K562 (cell line): Measurements from ENCODE around the gene ZNF667. TPM values are rescaled to one million over a fixed set of nuclear protein-coding genes. Genes with fewer than 3 reads are reported as not detected.

ENCODE experiments used
- ATAC-seq: fragments of 200-7000 bp; cut with Tn5 transposase; 3 replicates; pipeline ENCODE4 v1.9.1; 2020; ENCODE audit warnings: moderate library complexity
- BruUV-seq: library from RNA; stranded (reverse); fragments of 400-500 nt; replicated peaks from 2 replicates; lab custom pipeline; 2021; lab: Mats Ljungman, UMichigan
- CTCF ChIA-PET: fragments of 300-600 bp; formaldehyde crosslinking; extraction: SDS; loops from one replicate; lab custom pipeline; 2021; ENCODE audit warnings: low intra/inter-chr PET ratio; lab: Yijun Ruan, JAX
- POLR2A ChIA-PET: fragments of 300-600, 350-650 bp; sonication (Branson Sonifier 250); formaldehyde crosslinking; extraction: SDS; loops from one replicate; lab custom pipeline; 2021; ENCODE audit warnings: antibody characterized with exemption, inconsistent platforms; lab: Yijun Ruan, JAX
- DNase-seq, 4 experiments: peaks; one replicate each; pipeline versions ENCODE4 v3.0.0 to v3.0.0-alpha.2; 2011 to 2018; ENCODE audit warnings: low spot score in 3 of 4, mixed read lengths in 3 of 4; ENCODE audit errors: extremely low read depth in 1 of 4
- FAIRE-seq: peaks from 2 replicates; lab custom pipeline; 2011; peaks lifted over from hg19 to GRCh38; lab: Jason Lieb, UNC
- H2AFZ ChIP-seq: 2 replicates; pipeline ENCODE4 v1.6.0; 2011; ENCODE audit warnings: low read depth, low read length, control low read depth, inconsistent platforms
- H3K27ac ChIP-seq: fragments of 200-600 bp; 3 replicates; pipeline ENCODE4 v1.8.0; 2011; ENCODE audit warnings: low read depth, mild to moderate bottlenecking, control low read depth, inconsistent platforms, low read length, moderate library complexity, mixed read lengths; ENCODE audit errors: extremely low read depth
- H3K27me3 ChIP-seq, 2 experiments: fragments of 300-600 bp in 1 of 2; 2 replicates in 1 of 2; 3 replicates in 1 of 2; pipeline versions ENCODE4 v1.6.0 to v1.8.0; 2011; ENCODE audit warnings: inconsistent platforms in 2 of 2, low read length in 2 of 2, mild to moderate bottlenecking in 1 of 2, mixed read lengths in 1 of 2, moderate library complexity in 1 of 2; ENCODE audit not compliant: control insufficient read depth in 2 of 2, insufficient read depth in 2 of 2
- H3K36me3 ChIP-seq: fragments of 300-600 bp; 3 replicates; pipeline ENCODE4 v1.8.0; 2011; ENCODE audit warnings: mild to moderate bottlenecking, low read length, inconsistent platforms; ENCODE audit not compliant: control insufficient read depth, insufficient read depth
- H3K4me1 ChIP-seq, 2 experiments: fragments of 200-600 bp in 1 of 2; replicated peaks in 1 of 2; 2 replicates in 1 of 2; 3 replicates in 1 of 2; pipeline versions ENCODE4 v1.5.1 to v1.8.0; 2011; ENCODE audit warnings: inconsistent platforms in 2 of 2, low read length in 2 of 2, mild to moderate bottlenecking in 1 of 2, mixed read lengths in 1 of 2, moderate library complexity in 1 of 2; ENCODE audit not compliant: control insufficient read depth in 2 of 2, insufficient read depth in 2 of 2
- H3K4me2 ChIP-seq: 2 replicates; pipeline ENCODE4 v1.6.1; 2011; ENCODE audit warnings: low read length, control low read depth, inconsistent platforms, mixed read lengths; ENCODE audit not compliant: insufficient read depth
- H3K4me3 ChIP-seq: fragments of 200-600 bp; sonication (generic), shearing (Covaris generic); 2 replicates; pipeline ENCODE4 v1.5.1; 2016; ENCODE audit warnings: control low read depth, inconsistent platforms
- H3K79me2 ChIP-seq: fragments of 200-600 bp; 3 replicates; pipeline ENCODE4 v1.8.0; 2011; ENCODE audit warnings: low read length, inconsistent platforms; ENCODE audit not compliant: control insufficient read depth, insufficient read depth
- H3K9ac ChIP-seq, 2 experiments: 2 replicates each; pipeline versions ENCODE4 v1.6.0 to v1.6.1; 2011; ENCODE audit warnings: low read depth in 2 of 2, low read length in 2 of 2, control low read depth in 1 of 2, inconsistent platforms in 1 of 2, mild to moderate bottlenecking in 1 of 2, mixed read lengths in 1 of 2; ENCODE audit not compliant: insufficient read depth in 1 of 2
- H3K9me1 ChIP-seq: one replicate; pipeline ENCODE4 v1.6.0; 2011; ENCODE audit warnings: inconsistent platforms, mild to moderate bottlenecking, low read length, moderate library complexity; ENCODE audit not compliant: control insufficient read depth, insufficient read depth
- H3K9me3 ChIP-seq: replicated peaks from 2 replicates; pipeline ENCODE4 v1.5.1; 2011; ENCODE audit warnings: low read depth, low read length, inconsistent platforms; ENCODE audit not compliant: control insufficient read depth, insufficient read depth
- H4K20me1 ChIP-seq: replicated peaks from 2 replicates; pipeline ENCODE4 v1.6.1; 2011; ENCODE audit warnings: low read length, inconsistent platforms, mixed read lengths; ENCODE audit not compliant: control insufficient read depth, insufficient read depth
- ARID1B ChIP-seq: fragments of 450-650 bp; IDR thresholded peaks from 2 replicates; pipeline ENCODE4 v1.6.1; 2016; ENCODE audit warnings: antibody characterized with exemption, mild to moderate bottlenecking, inconsistent platforms
- EP300 ChIP-seq: IDR thresholded peaks from 2 replicates; pipeline ENCODE4 v1.6.1; 2012; ENCODE audit warnings: low read length, improper control_type of control experiment
- HBP1 ChIP-seq: fragments of 450-650 bp; formaldehyde crosslinking; IDR thresholded peaks from 2 replicates; pipeline ENCODE4 v1.4.0; 2022; ENCODE audit warnings: missing genetic modification characterization
- MLX ChIP-seq, 2 experiments: fragments of 450-650 bp in 1 of 2; sonication (generic) in 1 of 2; formaldehyde crosslinking; conservative IDR thresholded peaks; 2 replicates each; pipeline versions ENCODE4 v1.4.0 to v1.8.1; 2020 to 2022; ENCODE audit warnings: mild to moderate bottlenecking in 1 of 2, missing genetic modification reagents in 1 of 2
- POLR2AphosphoS2 ChIP-seq: IDR thresholded peaks from 2 replicates; pipeline ENCODE4 v1.6.1; 2012; ENCODE audit warnings: low read length, improper control_type of control experiment
- POLR2AphosphoS5 ChIP-seq: IDR thresholded peaks from 2 replicates; pipeline ENCODE4 v1.6.1; 2011; ENCODE audit warnings: mild to moderate bottlenecking, low read depth, low read length, moderate library complexity; ENCODE audit not compliant: control insufficient read depth, insufficient read depth
- U2AF1 ChIP-seq: fragments of 200-400 bp; formaldehyde crosslinking; optimal IDR thresholded peaks from 2 replicates; pipeline ENCODE3; 2017; ENCODE audit warnings: mild to moderate bottlenecking, low read depth, low read length, moderate library complexity
- XRCC3 ChIP-seq: fragments of 450-650 bp; IDR thresholded peaks from 2 replicates; pipeline ENCODE4 v1.6.1; 2017; ENCODE audit warnings: mild to moderate bottlenecking, moderate library complexity
- ZNF232 ChIP-seq: sonication (generic); formaldehyde crosslinking; IDR thresholded peaks from 2 replicates; pipeline ENCODE4 v1.8.0; 2022; ENCODE audit warnings: mild to moderate bottlenecking, missing genetic modification reagents
- WGBS: fragments of 100-300 bp; shearing (Covaris generic); methylation state at CpG from one replicate; pipeline ENCODE4 v1.1.6; 2016; ENCODE audit warnings: low coverage, mixed read lengths; ENCODE audit not compliant: insufficient coverage; ENCODE audit errors: missing lambda C conversion rate; 5-methylcytosine and 5-hydroxymethylcytosine counted together
- in situ Hi-C: fragments of 300-500 bp; cut with MboI; formaldehyde crosslinking; loops from 4 replicates; pipeline ENCODE4 v1.15.0; 2018; ENCODE audit warnings: inconsistent platforms, mixed read lengths
- intact Hi-C: fragments of 100-400 bp; cut with micrococcal nuclease; formaldehyde crosslinking; loops from 2 replicates; pipeline ENCODE4 v1.14.2; 2022
- polyA plus RNA-seq, 8 experiments: library from polyadenylated mRNA; depleted of rRNA in 4 of 8; stranded (reverse) in 5 of 8; unstranded in 3 of 8; fragments of >200 nt; fragmentation: Nextera tagmentation in 2 of 8; fragmentation: Illumina TruSeq in 1 of 8; extraction: Ambion mirVana in 2 of 8; extraction: Trizol in 1 of 8; gene quantifications; 2 replicates each; pipeline versions ENCODE4 v1.2.1 to v1.2.3, GENCODE V29; 2011 to 2014; ENCODE audit warnings: inconsistent platforms in 1 of 8, missing spikeins in 1 of 8
- total RNA-seq, 7 experiments: library from RNA; depleted of rRNA in 6 of 7; stranded (reverse); fragments of >200 nt in 6 of 7; fragmentation: Illumina TruSeq in 2 of 7; extraction: Trizol in 2 of 7; gene quantifications; 2 replicates each; pipeline versions ENCODE4 v1.2.1 to v1.2.3, GENCODE V29; 2011 to 2021; ENCODE audit warnings: low replicate concordance in 1 of 7

The ZNF667 gene
- total and polyA plus RNA-seq, 9 of the 15 experiments (the other 6 are each of a cell fraction or from before 2014, with no cell fraction given) = not detected

- no peaks in the 10 kb centered on the region for H3K79me2 ChIP-seq
- H3K36me3 ChIP-seq = no peaks in the 10 kb centered on the region
- no peak overlapping the region for H3K27ac ChIP-seq
- H3K9me1 ChIP-seq = no peaks in the 10 kb centered on the region
- H3K27me3 ChIP-seq = no peaks in the 10 kb centered on the region
- POLR2A ChIA-PET = no interaction called here
- intact Hi-C loops = no loop called here
- H4K20me1 ChIP-seq = no peaks in the 10 kb centered on the region
- H3K9me3 ChIP-seq = no peaks in the 10 kb centered on the region; the same call in 1 of the 2 replicates
- H3K9ac ChIP-seq = no peak overlapping the region
- no TSS peak for BruUV-seq
- no peak overlapping the region for H2AFZ ChIP-seq
- no peaks in the 10 kb centered on the region for H3K4me1 ChIP-seq
- TF ChIP-seq MLX (CRISPR knock-in tag; conservative IDR thresholded peaks at IDR 0.05) = no peak
- TF ChIP-seq ARID1B = no peak
- no peak for TF ChIP-seq EP300
- no peak for TF ChIP-seq U2AF1
- no peak for TF ChIP-seq XRCC3
- no peak for TF ChIP-seq POLR2AphosphoS5
- TF ChIP-seq HBP1 (CRISPR knock-in tag) = no peak
- TF ChIP-seq ZNF232 (CRISPR knock-in tag) = no peak
- TF ChIP-seq POLR2AphosphoS2 = no peak
- TF ChIP-seq, all 486 proteins: peak for 0
- Histone ChIP-seq H3K4me2 (no peak overlapping the region), H3K4me3 (no peak overlapping the region)
- in situ Hi-C loops = no loop called here
- ATAC-seq (no peak), DNase-seq (no peak), FAIRE-seq (no peak)
- WGBS = 0% methylated on average over 2 of the region's 2 CpGs
- CTCF ChIA-PET = no interaction called here
These were observed 27.4 kb upstream of the ZNF667 start for GRCh38 chr19:56504581-56504980.
